Hematopoietic multipotent progenitor cell treated with erythropoietin and hydrocortisone succinate and interleukin-3 and kit ligand, for 4 days (in vitro differentiated cells): ENCODE data around the gene SNED1.

Experiments
- DNase-seq: peaks from one replicate; pipeline ENCODE4 v3.0.0-alpha.2; 2015

SNED1 gene

GRCh38 chr2:241050624-241051577 is 52.5 kb downstream of the SNED1 start:
- no peak for DNase-seq

GRCh38 chr2:241051578-241052487 is 53.4 kb downstream of the SNED1 start:
- DNase-seq: no peak

- no peak for DNase-seq
Observed at GRCh38 chr2:241052677-241053360, 54.4 kb downstream of the SNED1 start.

GRCh38 chr2:241053576-241054251 is 55.3 kb downstream of the SNED1 start:
- DNase-seq: no peak

GRCh38 chr2:241061275-241061674 is 62.9 kb downstream of the SNED1 start:
- no peak for DNase-seq

GRCh38 chr2:241062389-241063092 is 64.1 kb downstream of the SNED1 start:
- DNase-seq: no peak

GRCh38 chr2:241063093-241063551 is 64.7 kb downstream of the SNED1 start:
- DNase-seq: no peak

GRCh38 chr2:241063587-241063986 is 65.2 kb downstream of the SNED1 start:
- no peak for DNase-seq

- peak; percentile 33 for DNase-seq
Observed at GRCh38 chr2:241064008-241064801, 65.8 kb downstream of the SNED1 start.

- no peak for DNase-seq
Observed at GRCh38 chr2:241064802-241065354, 66.5 kb downstream of the SNED1 start.

- DNase-seq: peak; percentile 22
Observed at GRCh38 chr2:241065355-241065803, 67.0 kb downstream of the SNED1 start.

- DNase-seq: no peak
Observed at GRCh38 chr2:241066171-241066892, 67.9 kb downstream of the SNED1 start.

- DNase-seq: peak; percentile 45
Observed at GRCh38 chr2:241066893-241067341, 68.5 kb downstream of the SNED1 start.

GRCh38 chr2:241067501-241068135 is 69.2 kb downstream of the SNED1 start:
- DNase-seq: no peak

- DNase-seq: no peak
Observed at GRCh38 chr2:241068136-241068941, 69.9 kb downstream of the SNED1 start.

GRCh38 chr2:241068942-241069810 is 70.8 kb downstream of the SNED1 start:
- DNase-seq: no peak

GRCh38 chr2:241069821-241070281 is 71.4 kb downstream of the SNED1 start:
- DNase-seq: no peak
